Omental fat pad (tissue), 4 donors: Measurements from ENCODE around the gene POU2AF2. TPM values are rescaled to one million over a fixed set of nuclear protein-coding genes. Genes with fewer than 3 reads are reported as not detected.

Experiments used
- ATAC-seq: fragments of 150-250 bp; one replicate; pipeline ENCODE4 v1.9.1; 2016; ENCODE audit warnings: mild to moderate bottlenecking, moderate library complexity; ENCODE audit not compliant: low FRiP score
- DNase-seq: peaks from one replicate; pipeline ENCODE4 v3.0.0-alpha.2; 2019; ENCODE audit warnings: low spot score
- CTCF ChIP-seq, 3 donors: fragments of 450-650 bp; IDR thresholded peaks; one replicate each; pipeline ENCODE4 v1.5.1; 2016 to 2017; ENCODE audit warnings: antibody characterized with exemption in 3 of 3, mild to moderate bottlenecking in 3 of 3, moderate library complexity in 2 of 3
- total RNA-seq, 4 donors: library from RNA; depleted of rRNA; stranded (reverse); fragments of >200 nt; gene quantifications; one replicate each; pipeline ENCODE4 v1.1.0, GENCODE V29; 2016

POU2AF2 gene
- total RNA-seq, 4 donors from 2014 or later, result not detected

- TF ChIP-seq CTCF (IDR thresholded peaks at IDR 0.05), result no peak
- ATAC-seq (no peak), DNase-seq (no peak)
These were observed 75.4 kb downstream of the POU2AF2 start for GRCh38 chr11:111320728-111321568.

- DNase-seq, result no peak
- ATAC-seq, result no peak
- TF ChIP-seq CTCF (IDR thresholded peaks at IDR 0.05), result no peak
These were observed 77.0 kb downstream of the POU2AF2 start for GRCh38 chr11:111322534-111322933.

GRCh38 chr11:111324277-111324720 lies 78.8 kb downstream of the POU2AF2 start:
- peak; percentile 58 for ATAC-seq
- no peak for TF ChIP-seq CTCF (IDR thresholded peaks at IDR 0.05)
- no peak for DNase-seq

- ATAC-seq (no peak), DNase-seq (no peak)
- no peak for TF ChIP-seq CTCF (IDR thresholded peaks at IDR 0.05)
These were observed 79.7 kb downstream of the POU2AF2 start for GRCh38 chr11:111325259-111325658.

- no peak for DNase-seq
These were observed 81.3 kb downstream of the POU2AF2 start for GRCh38 chr11:111326824-111327223.

GRCh38 chr11:111327908-111328624 lies 82.5 kb downstream of the POU2AF2 start:
- ATAC-seq, result no peak
- no peak for DNase-seq
- no peak for TF ChIP-seq CTCF (IDR thresholded peaks at IDR 0.05)

More at GRCh38 chr11:111326824-111327223, 81.3 kb downstream of the POU2AF2 start:
- TF ChIP-seq CTCF (IDR thresholded peaks at IDR 0.05), result no peak
- no peak for ATAC-seq
